ELR (cell line): ENCODE data around the gene MCTP1.
"Not testable (repeated sequence)": the region's sequence is repeated elsewhere in the genome, so short reads cannot be mapped to it uniquely, and the experiment has no call there.

Experiments
- DNase-seq: peaks from one replicate; pipeline ENCODE4 v3.0.0-alpha.2; 2015; ENCODE audit warnings: low read depth

The MCTP1 gene

DNA sequence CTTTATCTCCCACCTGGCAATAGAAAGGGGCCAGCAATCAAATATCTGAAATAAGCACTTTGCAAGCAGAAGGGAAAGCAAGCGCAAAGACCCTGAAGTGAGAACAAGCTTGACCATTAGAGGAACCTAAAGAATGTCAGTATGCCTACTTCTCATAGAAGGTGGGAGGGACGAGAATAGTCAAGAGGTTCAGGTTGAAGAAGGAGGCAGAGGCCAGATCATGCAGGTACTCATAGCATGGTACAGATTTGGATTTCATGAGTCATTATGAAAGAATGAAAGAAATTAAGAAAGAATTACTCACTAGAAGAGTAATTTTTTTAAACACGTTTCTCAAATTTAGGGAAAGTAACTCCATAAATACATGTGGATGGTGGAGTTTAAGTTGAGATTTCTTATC, 33.7 kb downstream of the MCTP1 start:
- DNase-seq = no peak

DNA sequence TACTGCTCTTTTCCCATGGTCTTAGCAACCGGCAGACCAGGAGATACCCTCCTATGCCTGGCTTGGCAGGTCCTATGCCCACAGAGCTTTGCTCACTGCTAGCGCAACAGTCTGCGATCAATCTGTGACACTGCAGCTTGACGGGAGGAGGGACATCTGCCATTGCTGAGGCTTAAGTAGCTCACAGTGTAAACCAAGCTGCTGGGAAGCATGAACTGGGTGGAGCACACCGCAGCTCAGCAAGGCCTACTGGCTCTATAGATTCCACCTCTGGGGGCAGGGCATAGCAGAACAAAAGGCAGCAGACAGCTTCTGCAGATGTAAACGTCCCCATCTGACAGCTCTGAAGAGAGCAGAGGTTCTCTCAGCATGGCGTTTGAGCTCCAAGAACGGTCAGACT, 40.4 kb downstream of the MCTP1 start:
- DNase-seq = no peak

DNA sequence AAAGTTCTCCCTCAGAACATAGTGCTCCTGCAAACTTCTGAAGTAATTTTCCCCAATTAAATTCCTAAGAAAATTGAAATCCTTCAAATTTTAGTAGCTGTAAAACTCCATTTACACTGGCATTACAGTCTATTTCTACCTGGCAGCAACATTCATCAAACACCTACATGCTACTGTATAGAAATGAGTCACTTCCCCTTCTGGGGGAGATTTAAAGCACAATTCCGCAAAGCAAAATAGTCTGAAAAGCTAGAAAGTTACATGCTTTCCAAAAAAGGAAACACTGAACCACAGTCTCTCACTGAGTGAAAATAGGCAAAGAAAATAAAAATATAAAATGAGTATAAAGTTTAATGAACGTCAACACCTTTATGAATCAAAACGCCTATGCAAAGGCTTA, 43.3 kb downstream of the MCTP1 start:
- DNase-seq = no peak

GRCh38 chr5:95241161-95241560, 43.7 kb downstream of the MCTP1 start:
- no peak for DNase-seq

- DNase-seq = peak; percentile 47
Observed at GRCh38 chr5:95238560-95239325, 46.2 kb downstream of the MCTP1 start.

DNA sequence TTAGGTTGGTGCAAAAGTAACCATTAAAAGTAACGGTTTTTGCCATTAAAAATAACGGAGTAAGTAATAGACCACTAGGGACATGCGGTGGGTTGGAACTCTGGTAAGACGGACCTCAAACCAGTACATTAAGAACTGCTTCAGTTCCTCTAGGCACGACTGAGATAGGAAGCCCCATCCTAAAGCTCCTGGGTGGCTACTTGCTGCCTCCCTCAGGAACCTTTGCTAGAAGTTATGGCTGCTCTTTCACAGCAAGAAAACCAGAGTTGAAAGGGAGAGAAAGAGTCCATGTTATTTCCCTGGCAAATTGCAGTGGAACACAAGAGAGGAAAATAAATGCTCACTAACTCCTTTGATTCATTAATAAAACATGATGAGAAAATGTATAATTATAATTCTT, 47.6 kb downstream of the MCTP1 start:
- DNase-seq = no peak

GRCh38 chr5:95235439-95235982, 49.4 kb downstream of the MCTP1 start:
- no peak for DNase-seq

DNA sequence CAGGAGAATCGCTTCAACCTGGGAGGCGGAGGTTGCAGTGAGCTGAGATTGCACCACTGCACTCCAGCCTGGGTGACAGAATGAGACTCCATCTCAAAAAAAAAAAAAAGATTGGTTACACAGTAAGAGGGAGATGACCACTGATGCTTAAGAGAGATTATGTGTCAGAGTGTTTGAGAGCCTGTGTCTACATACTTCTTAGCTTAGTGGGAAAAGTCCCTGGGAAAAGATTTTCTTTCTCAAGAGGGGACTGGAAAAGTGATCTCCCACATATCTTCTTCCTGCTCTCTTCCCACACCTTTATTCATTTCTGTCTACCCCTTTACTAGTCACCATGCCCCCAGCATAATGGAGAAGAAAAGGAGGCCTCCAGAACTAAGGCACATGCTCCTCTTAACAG, 55.2 kb downstream of the MCTP1 start:
- DNase-seq = peak; percentile 3

DNA sequence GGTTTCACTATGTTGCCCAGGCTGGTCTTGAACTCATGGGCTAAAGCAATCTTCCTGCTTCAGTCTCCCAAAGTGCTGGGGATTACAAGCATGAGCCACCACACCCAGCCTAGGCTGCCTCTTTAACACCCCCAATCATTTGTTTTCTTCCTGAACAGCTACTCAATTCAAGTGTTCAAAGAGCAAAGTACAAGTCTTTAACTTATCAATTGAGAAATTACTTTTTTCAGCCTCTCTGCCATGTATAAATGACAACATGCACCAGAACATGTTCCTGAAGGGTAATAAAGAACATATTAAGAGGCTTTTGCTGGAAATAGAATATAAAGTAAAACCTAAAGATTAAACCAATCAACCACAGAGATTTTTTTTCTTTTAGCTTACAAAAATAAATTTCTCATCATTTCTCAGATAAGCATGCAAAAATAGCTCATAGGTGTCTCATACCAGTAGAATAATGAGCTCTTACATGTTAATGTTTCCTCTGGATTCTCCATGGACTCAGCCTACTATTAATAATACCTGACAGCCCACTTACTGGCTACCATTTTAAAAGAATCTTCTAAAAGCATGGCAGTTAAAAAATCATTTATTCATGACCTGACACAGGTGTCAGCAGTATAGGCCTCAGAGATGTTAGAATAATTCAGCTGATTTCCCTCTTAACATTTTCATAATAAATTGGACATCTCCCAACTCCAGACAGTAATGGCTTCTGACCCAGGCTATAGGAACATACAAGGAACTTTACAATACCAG, 60.0 kb downstream of the MCTP1 start:
- DNase-seq = no peak

DNA sequence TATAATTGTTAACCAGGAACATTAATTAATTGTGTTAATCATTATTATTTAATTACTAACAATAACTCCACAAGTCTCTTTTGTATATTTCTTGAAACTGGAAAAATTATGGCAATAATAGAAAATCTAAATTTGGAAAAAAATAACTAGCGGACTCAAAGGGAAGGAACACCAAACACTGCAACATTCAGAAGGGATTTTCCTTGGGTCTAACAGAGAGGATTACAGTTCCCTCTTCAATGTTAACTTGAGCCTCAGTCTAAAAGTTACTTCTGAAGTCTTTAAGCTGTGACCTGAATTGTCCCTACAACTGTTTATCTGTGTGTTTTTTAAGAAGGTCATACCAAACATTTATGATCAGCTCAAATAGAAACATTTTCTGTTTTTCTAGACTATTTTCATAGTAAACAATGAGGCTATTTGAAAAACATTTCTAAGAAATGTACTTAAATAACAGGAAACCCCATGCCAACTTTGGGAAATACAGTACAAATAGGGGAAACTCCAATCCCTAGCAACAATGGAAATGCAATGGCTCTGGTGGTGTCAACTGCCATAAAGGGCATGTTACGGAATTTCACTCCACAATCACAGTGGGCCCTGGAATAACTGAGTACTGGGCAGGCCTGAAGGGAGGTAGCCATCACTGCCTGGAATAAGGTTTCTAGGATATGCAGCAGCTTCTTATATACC, 61.2 kb downstream of the MCTP1 start:
- no peak for DNase-seq

GRCh38 chr5:95222836-95223235, 62.1 kb downstream of the MCTP1 start:
- no peak for DNase-seq

DNA sequence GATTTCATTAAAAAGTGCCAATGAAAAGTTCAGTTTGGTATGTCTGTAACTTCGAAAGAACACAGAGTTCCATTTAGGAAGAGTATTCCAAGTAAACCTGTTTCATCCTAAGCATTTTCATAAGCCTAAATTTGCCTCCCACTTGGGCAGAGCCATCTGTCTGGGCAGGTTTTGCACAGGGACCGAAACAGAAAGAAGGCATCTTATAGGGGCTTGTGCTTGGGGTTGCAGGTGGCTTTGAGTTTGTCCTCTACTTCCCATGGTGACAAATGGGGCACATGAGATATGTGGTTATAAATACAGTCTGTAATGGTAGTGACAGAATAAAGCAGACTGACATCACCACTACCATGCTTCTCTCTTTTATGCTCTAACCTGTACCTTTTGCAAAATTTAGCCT, 63.7 kb downstream of the MCTP1 start:
- no peak for DNase-seq

- no peak for DNase-seq
Observed at GRCh38 chr5:95220381-95220780, 64.5 kb downstream of the MCTP1 start.

GRCh38 chr5:95219411-95219810, 65.5 kb downstream of the MCTP1 start:
- no peak for DNase-seq

- no peak for DNase-seq
Observed at GRCh38 chr5:95217881-95218280, 67.0 kb downstream of the MCTP1 start.

DNA sequence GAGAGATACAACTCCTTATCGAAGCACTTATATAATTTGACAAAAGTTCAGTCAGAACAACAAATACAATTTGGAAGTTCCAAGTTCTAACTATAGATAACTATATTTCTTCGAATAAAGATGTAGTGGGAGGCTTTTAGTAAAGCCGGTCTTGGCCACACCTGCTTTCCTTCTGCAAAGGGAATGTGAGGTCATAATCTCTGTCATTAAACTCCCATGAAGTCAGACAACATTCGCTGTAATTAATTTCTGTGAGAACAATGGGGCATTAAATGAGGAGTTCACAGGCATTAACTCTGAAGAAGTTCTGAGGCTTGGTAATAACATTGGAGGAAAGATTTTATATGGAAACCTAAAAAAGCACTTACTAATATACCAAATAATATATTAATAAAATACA, 67.5 kb downstream of the MCTP1 start:
- DNase-seq = no peak

DNA sequence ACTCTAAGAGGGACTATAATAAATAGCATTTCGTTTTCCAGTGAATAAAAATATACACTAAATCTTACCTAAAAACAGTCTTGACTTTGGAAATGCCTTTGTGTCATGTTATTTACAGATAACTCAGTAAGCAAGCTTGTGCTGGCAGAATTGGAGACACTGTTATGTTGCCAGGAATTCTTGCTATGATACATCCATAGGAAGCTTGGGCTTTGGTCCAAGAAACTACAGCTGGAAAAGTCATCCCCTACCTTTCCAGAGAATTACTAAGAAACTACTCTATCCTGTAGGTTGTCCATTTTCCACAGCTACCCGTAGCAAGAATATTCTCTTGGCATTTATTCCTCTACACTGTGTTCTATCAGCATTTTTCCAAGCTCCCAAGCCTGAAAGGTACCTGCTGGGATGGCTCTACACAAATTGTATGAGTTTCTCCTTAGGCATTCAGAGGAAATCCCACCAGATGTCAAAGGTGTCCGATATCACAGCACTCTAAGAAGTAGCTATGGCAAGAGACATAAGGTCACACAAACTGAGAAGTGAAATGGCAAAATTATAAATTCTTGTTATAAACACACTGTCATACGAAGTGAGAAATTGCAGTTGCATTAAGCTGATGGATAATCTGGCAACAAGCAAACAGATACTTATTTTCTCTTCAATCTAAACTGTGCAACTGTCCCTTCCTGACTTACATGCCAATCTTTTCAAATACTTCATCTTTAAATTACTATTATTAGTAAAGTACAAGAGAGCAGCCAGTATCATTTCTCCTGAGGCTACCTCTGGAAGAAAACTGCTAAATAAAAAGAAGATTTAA, 68.5 kb downstream of the MCTP1 start:
- DNase-seq = peak; percentile 45

DNA sequence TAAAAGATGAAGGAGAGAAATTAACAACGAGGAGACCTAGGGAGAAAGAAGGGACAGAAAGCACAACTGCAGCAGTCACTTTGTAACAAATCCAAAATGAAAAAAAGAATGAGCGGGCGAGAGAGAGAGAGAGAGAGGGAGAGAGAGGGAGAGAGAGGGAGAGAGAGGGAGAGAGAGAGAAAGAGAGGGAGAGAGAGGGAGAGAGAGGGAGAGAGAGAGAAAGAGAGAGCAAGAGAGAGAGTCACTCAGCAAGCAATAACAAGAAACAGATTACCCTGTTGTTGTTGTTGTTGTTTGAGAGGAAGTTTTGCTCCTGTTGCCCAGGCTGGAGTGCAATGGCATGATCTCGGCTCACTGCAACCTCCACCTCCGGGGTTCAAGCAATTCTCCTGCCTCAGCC, 77.1 kb downstream of the MCTP1 start:
- not testable (repeated sequence) for DNase-seq

- DNase-seq = no peak
Observed at GRCh38 chr5:95194856-95195255, 90.0 kb downstream of the MCTP1 start.

DNA sequence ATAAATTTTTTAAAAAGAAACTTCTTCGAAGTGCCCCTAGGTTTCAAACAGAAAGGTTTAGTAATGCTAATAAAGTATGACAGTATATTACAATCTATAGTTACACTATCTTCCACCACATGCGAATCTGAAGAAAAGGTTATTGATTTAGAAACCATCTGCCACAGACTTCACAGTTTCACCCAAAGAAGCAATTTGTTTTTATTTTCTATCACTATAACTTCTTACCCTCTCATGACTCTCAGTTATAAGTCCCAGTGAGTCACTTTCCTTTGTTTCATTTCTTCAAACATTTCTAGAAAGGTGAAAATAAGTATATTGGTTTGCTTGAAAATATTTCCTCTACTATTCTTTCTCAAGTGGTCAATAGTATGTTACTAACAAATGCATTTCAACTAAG, 93.6 kb downstream of the MCTP1 start:
- DNase-seq = peak; percentile 3

DNA sequence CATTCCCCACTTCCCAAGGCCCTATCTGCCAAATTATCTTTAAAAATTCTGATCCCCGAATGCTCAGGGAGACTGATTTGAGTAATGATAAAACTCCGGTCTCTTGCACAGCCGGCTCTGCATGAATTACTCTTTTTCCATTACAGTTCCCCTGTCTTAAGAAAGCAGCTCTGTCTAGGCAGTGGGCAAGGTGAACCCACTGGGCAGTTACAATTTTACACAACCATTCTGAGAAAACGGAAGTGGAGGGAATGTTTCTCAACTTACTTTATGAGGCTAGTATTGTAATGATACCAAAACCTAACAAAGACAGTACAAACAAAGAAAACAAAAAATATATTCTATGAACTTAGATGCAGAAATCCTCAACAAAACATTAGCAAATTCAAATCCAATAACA, 100.0 kb downstream of the MCTP1 start:
- no peak for DNase-seq

DNA sequence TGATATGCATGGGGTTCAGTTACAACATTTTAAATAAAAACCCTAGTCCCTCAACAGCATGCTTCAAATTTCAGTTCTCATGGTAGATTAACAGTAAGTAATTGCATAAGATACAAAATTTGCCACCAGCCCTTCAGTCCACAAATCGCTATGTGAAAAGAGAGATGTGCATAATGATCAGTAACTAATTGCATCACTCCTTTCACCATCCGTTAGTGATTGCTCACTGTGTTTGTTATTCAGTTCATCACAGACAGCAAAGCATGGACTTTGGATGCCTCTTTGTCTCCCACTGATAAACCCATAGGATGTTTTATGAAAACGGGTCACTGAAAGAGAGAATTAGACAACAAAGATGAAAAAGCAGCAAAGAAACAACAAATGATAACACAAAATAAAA, 103.2 kb downstream of the MCTP1 start:
- no peak for DNase-seq
